ENCODE measurements around the gene ADCY6. TPM values are rescaled to one million over a fixed set of nuclear protein-coding genes. Genes with fewer than 3 reads are reported as not detected.

ADCY6 gene
- total and polyA plus RNA-seq, 2 donors = 2.6 to 6.1 TPM

DNA sequence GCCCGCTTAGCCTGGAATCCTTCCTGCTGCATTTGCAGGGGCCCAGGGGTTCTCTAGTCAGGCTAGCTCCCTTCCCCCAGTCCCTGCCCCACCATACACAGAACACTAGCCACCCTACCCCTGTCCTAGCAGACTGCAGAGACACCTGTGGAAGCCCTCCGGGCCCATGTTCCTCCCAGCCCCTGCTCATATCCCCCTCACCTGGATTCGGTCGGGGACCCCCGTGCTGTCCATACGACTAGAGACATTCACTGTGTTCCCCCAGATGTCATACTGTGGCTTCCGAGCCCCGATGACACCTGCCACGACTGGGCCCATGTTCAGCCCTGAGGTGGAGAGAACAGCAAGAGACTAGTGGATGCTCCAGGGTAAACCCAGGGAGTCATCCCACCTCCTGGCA lies 20.2 kb downstream of the ADCY6 start:
- Histone ChIP-seq H3K36me3 (ENCODE audit: control insufficient read depth in 2 of 2, insufficient read depth in 2 of 2, low read length in 1 of 2) (no peaks in the 10 kb centered on the region), H3K27me3 (ENCODE audit: control insufficient read depth in 2 of 2, insufficient read depth in 1 of 2, low read length in 1 of 2) (no peaks in the 10 kb centered on the region), H3K4me3 (ENCODE audit: low read length in 2 of 2) (no peak overlapping the region), H3K9me3 (ENCODE audit: control insufficient read depth in 2 of 2, insufficient read depth in 1 of 2, low read length in 1 of 2) (no peaks in the 10 kb centered on the region), H3K27ac (ENCODE audit: low read depth in 1 of 2, low read length in 1 of 2) (no peak overlapping the region), H3K4me1 (ENCODE audit: control insufficient read depth in 2 of 2, insufficient read depth in 2 of 2, low read length in 2 of 2) (peaks cover 0 to 6% of the 10 kb centered on the region in 2 donors)
- WGBS = 97% methylated on average over 9 of the region's 9 CpGs
- no peak for DNase-seq (ENCODE audit: low read depth in 6 of 9, low spot score in 9 of 9)

DNA sequence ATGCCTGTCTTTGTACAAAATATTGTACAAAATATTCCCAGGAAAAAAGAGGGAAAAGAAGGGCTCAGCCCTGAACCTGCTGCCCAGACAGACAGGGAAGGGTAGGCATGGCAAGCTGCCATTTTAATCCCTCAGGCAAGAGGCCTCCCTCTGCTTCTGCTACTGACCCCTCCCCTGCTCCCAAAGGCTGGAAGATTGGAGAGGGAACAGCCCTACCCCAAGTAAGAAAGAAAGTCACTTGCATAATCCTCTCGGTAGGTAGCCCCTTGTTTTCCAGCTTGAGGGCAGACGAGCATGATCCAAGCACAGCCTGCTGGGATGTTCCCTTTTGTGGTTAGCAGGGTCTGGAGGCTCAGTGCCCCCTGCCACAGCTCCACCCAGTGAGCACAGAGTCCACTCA lies 20.7 kb downstream of the ADCY6 start:
- WGBS = 98% methylated on average over 2 of the region's 2 CpGs
- Histone ChIP-seq H3K9me3 (ENCODE audit: control insufficient read depth in 2 of 2, insufficient read depth in 1 of 2, low read length in 1 of 2) (no peaks in the 10 kb centered on the region), H3K4me3 (ENCODE audit: low read length in 2 of 2) (no peak overlapping the region), H3K36me3 (ENCODE audit: control insufficient read depth in 2 of 2, insufficient read depth in 2 of 2, low read length in 1 of 2) (no peaks in the 10 kb centered on the region), H3K4me1 (ENCODE audit: control insufficient read depth in 2 of 2, insufficient read depth in 2 of 2, low read length in 2 of 2) (peaks cover 0 to 6% of the 10 kb centered on the region in 2 donors), H3K27me3 (ENCODE audit: control insufficient read depth in 2 of 2, insufficient read depth in 1 of 2, low read length in 1 of 2) (no peaks in the 10 kb centered on the region), H3K27ac (ENCODE audit: low read depth in 1 of 2, low read length in 1 of 2) (no peak overlapping the region)
- no peak for DNase-seq (ENCODE audit: low read depth in 6 of 9, low spot score in 9 of 9)

- Histone ChIP-seq H3K27me3 (ENCODE audit: control insufficient read depth in 2 of 2, insufficient read depth in 1 of 2, low read length in 1 of 2) (no peaks in the 10 kb centered on the region), H3K36me3 (ENCODE audit: control insufficient read depth in 2 of 2, insufficient read depth in 2 of 2, low read length in 1 of 2) (no peaks in the 10 kb centered on the region), H3K9me3 (ENCODE audit: control insufficient read depth in 2 of 2, insufficient read depth in 1 of 2, low read length in 1 of 2) (no peaks in the 10 kb centered on the region), H3K4me3 (ENCODE audit: low read length in 2 of 2) (no peak overlapping the region), H3K4me1 (ENCODE audit: control insufficient read depth in 2 of 2, insufficient read depth in 2 of 2, low read length in 2 of 2) (peaks cover 0 to 6% of the 10 kb centered on the region in 2 donors), H3K27ac (ENCODE audit: low read depth in 1 of 2, low read length in 1 of 2) (no peak overlapping the region)
- WGBS = 96% methylated on average over 6 of the region's 6 CpGs
- no peak for DNase-seq (ENCODE audit: low read depth in 6 of 9, low spot score in 9 of 9)
Measured at GRCh38 chr12:48767521-48767920, 21.4 kb downstream of the ADCY6 start.

DNA sequence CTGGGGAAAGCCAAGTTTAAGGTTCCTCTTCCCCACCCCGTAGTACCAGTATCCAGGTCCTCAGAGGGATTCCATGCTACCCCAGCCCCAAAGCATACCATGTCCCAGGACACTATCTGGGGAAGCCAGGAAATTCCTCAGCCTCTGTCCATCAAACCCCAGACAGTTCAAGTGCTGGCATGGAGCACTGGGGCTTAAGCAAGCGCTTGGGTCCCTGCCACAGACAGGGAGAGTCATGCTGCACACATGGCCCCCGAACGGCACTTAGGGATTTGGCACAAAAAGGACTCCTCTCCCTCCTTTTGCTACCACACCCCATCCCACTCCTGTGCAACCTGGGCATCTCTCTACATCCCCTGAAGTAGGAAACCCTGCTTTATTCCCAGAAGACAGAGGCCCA lies 21.8 kb downstream of the ADCY6 start:
- H3K27me3 ChIP-seq (ENCODE audit: control insufficient read depth in 2 of 2, insufficient read depth in 1 of 2, low read length in 1 of 2) = no peaks in the 10 kb centered on the region
- H3K9me3 ChIP-seq (ENCODE audit: control insufficient read depth in 2 of 2, insufficient read depth in 1 of 2, low read length in 1 of 2) = no peaks in the 10 kb centered on the region
- H3K36me3 ChIP-seq (ENCODE audit: control insufficient read depth in 2 of 2, insufficient read depth in 2 of 2, low read length in 1 of 2) = no peaks in the 10 kb centered on the region
- no peak overlapping the region for H3K27ac ChIP-seq (ENCODE audit: low read depth in 1 of 2, low read length in 1 of 2)
- H3K4me1 ChIP-seq (ENCODE audit: control insufficient read depth in 2 of 2, insufficient read depth in 2 of 2, low read length in 2 of 2) = peaks cover 0 to 6% of the 10 kb centered on the region in 2 donors
- H3K4me3 ChIP-seq (ENCODE audit: low read length in 2 of 2) = no peak overlapping the region
- 90% methylated on average over 4 of the region's 4 CpGs for WGBS
- DNase-seq (ENCODE audit: low read depth in 6 of 9, low spot score in 9 of 9) = no peak

GRCh38 chr12:48765753-48766162 lies 23.1 kb downstream of the ADCY6 start:
- 58% methylated on average over 5 of the region's 5 CpGs for WGBS

GRCh38 chr12:48764521-48764920 lies 24.4 kb downstream of the ADCY6 start:
- no peaks in the 10 kb centered on the region for H3K9me3 ChIP-seq (ENCODE audit: control insufficient read depth in 2 of 2, insufficient read depth in 1 of 2, low read length in 1 of 2)
- H3K27me3 ChIP-seq (ENCODE audit: control insufficient read depth in 2 of 2, insufficient read depth in 1 of 2, low read length in 1 of 2) = no peaks in the 10 kb centered on the region
- H3K4me3 ChIP-seq (ENCODE audit: low read length in 2 of 2) = no peak overlapping the region
- no peak overlapping the region for H3K27ac ChIP-seq (ENCODE audit: low read depth in 1 of 2, low read length in 1 of 2)
- DNase-seq (ENCODE audit: low read depth in 6 of 9, low spot score in 9 of 9) = no peak
- peaks cover 0 to 6% of the 10 kb centered on the region in 2 donors for H3K4me1 ChIP-seq (ENCODE audit: control insufficient read depth in 2 of 2, insufficient read depth in 2 of 2, low read length in 2 of 2)
- no peaks in the 10 kb centered on the region for H3K36me3 ChIP-seq (ENCODE audit: control insufficient read depth in 2 of 2, insufficient read depth in 2 of 2, low read length in 1 of 2)
- WGBS = 92% methylated on average over 2 of the region's 2 CpGs

More at GRCh38 chr12:48765753-48766162, 23.1 kb downstream of the ADCY6 start:
- no peaks in the 10 kb centered on the region for H3K9me3 ChIP-seq (ENCODE audit: control insufficient read depth in 2 of 2, insufficient read depth in 1 of 2, low read length in 1 of 2)
- H3K4me1 ChIP-seq (ENCODE audit: control insufficient read depth in 2 of 2, insufficient read depth in 2 of 2, low read length in 2 of 2) = peaks cover 0 to 6% of the 10 kb centered on the region in 2 donors
- no peaks in the 10 kb centered on the region for H3K27me3 ChIP-seq (ENCODE audit: control insufficient read depth in 2 of 2, insufficient read depth in 1 of 2, low read length in 1 of 2)
- peak in 1 of 9 donors; percentile 6 for DNase-seq (ENCODE audit: low read depth in 6 of 9, low spot score in 9 of 9)
- H3K36me3 ChIP-seq (ENCODE audit: control insufficient read depth in 2 of 2, insufficient read depth in 2 of 2, low read length in 1 of 2) = no peaks in the 10 kb centered on the region
- H3K4me3 ChIP-seq (ENCODE audit: low read length in 2 of 2) = no peak overlapping the region
- no peak overlapping the region for H3K27ac ChIP-seq (ENCODE audit: low read depth in 1 of 2, low read length in 1 of 2)

DNA sequence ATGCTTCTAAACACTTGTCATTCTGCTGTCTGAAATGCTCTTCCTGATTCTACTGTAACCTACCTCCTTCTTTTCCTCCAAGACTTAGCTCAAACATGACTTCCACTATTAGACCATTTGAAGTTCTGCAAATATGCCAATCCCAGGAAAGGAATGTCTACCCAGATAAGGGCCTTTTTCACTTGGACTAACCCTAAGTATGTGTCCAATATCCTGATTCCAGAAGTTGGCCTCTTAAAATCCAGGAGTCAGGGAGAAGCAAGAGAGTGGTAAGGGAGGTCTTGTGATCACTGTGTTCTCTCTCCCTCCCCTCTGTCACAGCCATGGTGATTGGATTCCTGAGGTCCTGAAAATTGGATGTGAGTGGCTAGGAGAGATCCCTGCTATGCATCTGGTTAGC lies 30.2 kb downstream of the ADCY6 start:
- no peak overlapping the region for H3K27ac ChIP-seq (ENCODE audit: low read depth in 1 of 2, low read length in 1 of 2)
- H3K27me3 ChIP-seq (ENCODE audit: control insufficient read depth in 2 of 2, insufficient read depth in 1 of 2, low read length in 1 of 2) = no peaks in the 10 kb centered on the region
- no peaks in the 10 kb centered on the region for H3K9me3 ChIP-seq (ENCODE audit: control insufficient read depth in 2 of 2, insufficient read depth in 1 of 2, low read length in 1 of 2)
- H3K4me3 ChIP-seq (ENCODE audit: low read length in 2 of 2) = no peak overlapping the region
- DNase-seq (ENCODE audit: low read depth in 6 of 9, low spot score in 9 of 9) = no peak
- H3K4me1 ChIP-seq (ENCODE audit: control insufficient read depth in 2 of 2, insufficient read depth in 2 of 2, low read length in 2 of 2) = no peaks in the 10 kb centered on the region
- no peaks in the 10 kb centered on the region for H3K36me3 ChIP-seq (ENCODE audit: control insufficient read depth in 2 of 2, insufficient read depth in 2 of 2, low read length in 1 of 2)

- Histone ChIP-seq H3K36me3 (ENCODE audit: control insufficient read depth in 2 of 2, insufficient read depth in 2 of 2, low read length in 1 of 2) (no peaks in the 10 kb centered on the region), H3K27ac (ENCODE audit: low read depth in 1 of 2, low read length in 1 of 2) (no peak overlapping the region), H3K27me3 (ENCODE audit: control insufficient read depth in 2 of 2, insufficient read depth in 1 of 2, low read length in 1 of 2) (no peaks in the 10 kb centered on the region), H3K4me3 (ENCODE audit: low read length in 2 of 2) (no peak overlapping the region), H3K4me1 (ENCODE audit: control insufficient read depth in 2 of 2, insufficient read depth in 2 of 2, low read length in 2 of 2) (no peaks in the 10 kb centered on the region), H3K9me3 (ENCODE audit: control insufficient read depth in 2 of 2, insufficient read depth in 1 of 2, low read length in 1 of 2) (no peaks in the 10 kb centered on the region)
- 90% methylated on average over 4 of the region's 4 CpGs for WGBS
- DNase-seq (ENCODE audit: low read depth in 6 of 9, low spot score in 9 of 9) = no peak
Measured at GRCh38 chr12:48758186-48758585, 30.7 kb downstream of the ADCY6 start.

DNA sequence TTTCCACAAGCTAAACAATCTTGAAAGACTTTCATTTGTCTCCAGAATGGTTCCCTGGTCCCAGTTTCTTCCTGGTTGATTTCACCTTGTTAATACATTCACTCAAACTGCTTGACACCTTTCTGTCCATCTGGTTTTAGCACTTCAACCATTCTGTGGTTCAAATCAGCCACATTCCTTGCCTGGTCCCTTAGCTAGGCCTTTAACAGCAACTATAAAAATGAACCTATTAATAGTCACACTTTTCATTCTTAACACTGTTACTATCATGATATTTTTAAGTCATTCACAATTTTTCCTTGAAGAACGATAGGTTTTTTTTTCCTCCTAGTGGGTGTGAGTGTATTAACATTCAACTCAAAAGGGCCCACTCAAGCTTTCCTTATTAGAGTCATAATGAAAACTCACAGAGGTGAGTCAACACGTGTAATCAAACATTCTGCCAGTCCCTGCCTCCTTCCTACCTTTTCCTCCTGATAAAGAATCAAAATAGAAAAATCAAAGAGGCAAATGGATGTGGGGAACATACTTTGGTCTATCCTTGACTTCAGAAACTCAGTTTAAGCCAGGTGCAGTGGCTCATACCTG lies 38.0 kb downstream of the ADCY6 start:
- no peak overlapping the region for H3K4me3 ChIP-seq (ENCODE audit: low read length in 2 of 2)
- WGBS = 84% methylated on average over 2 of the region's 2 CpGs
- H3K27me3 ChIP-seq (ENCODE audit: control insufficient read depth in 2 of 2, insufficient read depth in 1 of 2, low read length in 1 of 2) = no peaks in the 10 kb centered on the region
- no peak for DNase-seq (ENCODE audit: low read depth in 6 of 9, low spot score in 9 of 9)
- H3K9me3 ChIP-seq (ENCODE audit: control insufficient read depth in 2 of 2, insufficient read depth in 1 of 2, low read length in 1 of 2) = no peaks in the 10 kb centered on the region
- H3K36me3 ChIP-seq (ENCODE audit: control insufficient read depth in 2 of 2, insufficient read depth in 2 of 2, low read length in 1 of 2) = no peaks in the 10 kb centered on the region
- H3K27ac ChIP-seq (ENCODE audit: low read depth in 1 of 2, low read length in 1 of 2) = no peak overlapping the region
- H3K4me1 ChIP-seq (ENCODE audit: control insufficient read depth in 2 of 2, insufficient read depth in 2 of 2, low read length in 2 of 2) = no peaks in the 10 kb centered on the region

Measured in thymus (tissue), 11 donors.